HCT116 (cell line): ENCODE data around the gene LDLRAD4. TPM values are rescaled to one million over a fixed set of nuclear protein-coding genes. Genes with fewer than 3 reads are reported as not detected.

Experiments
- ATAC-seq: fragments of 200-7000 bp; cut with Tn5 transposase; 2 replicates; pipeline ENCODE4 v1.9.1; 2020; ENCODE audit warnings: mild to moderate bottlenecking, moderate library complexity
- BruUV-seq: library from RNA; stranded (reverse); fragments of 400-500 nt; replicated peaks from 2 replicates; lab custom pipeline; 2021; lab: Mats Ljungman, UMichigan
- CTCF ChIA-PET: fragments of 300-600 bp; sonication (Branson Sonifier 250); formaldehyde crosslinking; loops from one replicate; lab custom pipeline; 2021; ENCODE audit warnings: antibody characterized with exemption; lab: Charles Lee
- POLR2A ChIA-PET: fragments of 300-600, 350-600 bp; sonication (Branson Sonifier 250); formaldehyde crosslinking; loops from one replicate; lab custom pipeline; 2021; ENCODE audit warnings: antibody characterized with exemption; lab: Charles Lee
- RAD21 ChIA-PET, 2 experiments: fragments of 300-600 bp; sonication (Branson Sonifier 250); formaldehyde crosslinking; loops; one replicate each; lab custom pipeline; 2023; ENCODE audit warnings: low total read pairs in 2 of 2; ENCODE audit not compliant: uncharacterized antibody in 2 of 2, unreplicated experiment in 2 of 2, low non-redundant PET in 1 of 2; lab: Charles Lee
- DNase-seq: peaks from one replicate; pipeline ENCODE4 v3.0.0-alpha.2; 2010; ENCODE audit warnings: low read depth, low spot score
- H2AFZ ChIP-seq: fragments of 200-600 bp; shearing (Covaris generic), sonication (generic); 2 replicates; pipeline ENCODE4 v1.6.1; 2017; ENCODE audit warnings: low read depth, mixed run types, mixed read lengths, antibody characterized with exemption, low read length; ENCODE audit not compliant: poor library complexity, severe bottlenecking
- H3K27ac ChIP-seq: 2 replicates; pipeline ENCODE4 v1.5.1; 2012; ENCODE audit warnings: low read depth, low read length
- H3K27me3 ChIP-seq: fragments of 200-600 bp; sonication (generic); 2 replicates; pipeline ENCODE4 v1.6.1; 2016; ENCODE audit warnings: mixed run types, low read length, mixed read lengths; ENCODE audit not compliant: insufficient read depth
- H3K36me3 ChIP-seq, 2 experiments: fragments of 200-500 bp in 1 of 2; fragments of 200-600 bp in 1 of 2; sonication (Bioruptor generic) in 1 of 2; sonication (generic) in 1 of 2; 2 replicates each; pipeline versions ENCODE4 v1.5.1 to v1.6.1; 2014 to 2016; ENCODE audit warnings: low read length in 2 of 2, inconsistent platforms in 1 of 2, mixed read lengths in 1 of 2, mixed run types in 1 of 2; ENCODE audit not compliant: insufficient read depth in 2 of 2, control insufficient read depth in 1 of 2
- H3K4me1 ChIP-seq, 2 experiments: fragments of 200-600 bp in 1 of 2; sonication (generic) in 1 of 2; 2 replicates each; pipeline versions ENCODE4 v1.5.1 to v1.6.1; 2012 to 2017; ENCODE audit warnings: low read length in 2 of 2, inconsistent platforms in 1 of 2, mild to moderate bottlenecking in 1 of 2, mixed read lengths in 1 of 2, mixed run types in 1 of 2, moderate library complexity in 1 of 2; ENCODE audit not compliant: insufficient read depth in 2 of 2, control insufficient read depth in 1 of 2
- H3K4me2 ChIP-seq: fragments of 200-600 bp; sonication (generic); 2 replicates; pipeline ENCODE4 v1.6.1; 2017; ENCODE audit warnings: mixed run types, low read length, mixed read lengths
- H3K4me3 ChIP-seq, 2 experiments: fragments of 200-600 bp in 1 of 2; sonication (generic) in 1 of 2; replicated peaks in 1 of 2; 2 replicates each; pipeline ENCODE4 v1.5.1; 2011 to 2016; ENCODE audit warnings: low read length in 2 of 2, control low read depth in 1 of 2, low read depth in 1 of 2, mild to moderate bottlenecking in 1 of 2, mixed read lengths in 1 of 2, mixed run types in 1 of 2
- H3K79me2 ChIP-seq: fragments of 200-600 bp; sonication (generic); 2 replicates; pipeline ENCODE4 v1.6.1; 2017; ENCODE audit warnings: mild to moderate bottlenecking, mixed run types, low read length, moderate library complexity, mixed read lengths; ENCODE audit not compliant: insufficient read depth
- H3K9ac ChIP-seq: fragments of 200-600 bp; sonication (generic); 2 replicates; pipeline ENCODE4 v1.6.1; 2016; ENCODE audit warnings: low read length, mixed read lengths
- H3K9me2 ChIP-seq: fragments of 200-600 bp; sonication (generic), shearing (Covaris generic); 2 replicates; pipeline ENCODE4 v1.6.1; 2017; ENCODE audit warnings: mixed run types, mild to moderate bottlenecking, moderate library complexity; ENCODE audit not compliant: insufficient read depth
- H3K9me3 ChIP-seq, 2 experiments: fragments of 200-500 bp in 1 of 2; fragments of 200-600 bp in 1 of 2; sonication (Bioruptor generic) in 1 of 2; sonication (generic) in 1 of 2; 2 replicates each; pipeline ENCODE4 v1.6.1; 2014 to 2017; ENCODE audit warnings: low read length in 2 of 2, mixed read lengths in 2 of 2, inconsistent platforms in 1 of 2, low read depth in 1 of 2, mild to moderate bottlenecking in 1 of 2, mixed run types in 1 of 2, moderate library complexity in 1 of 2; ENCODE audit not compliant: control insufficient read depth in 1 of 2, insufficient read depth in 1 of 2
- H4K20me1 ChIP-seq: fragments of 200-600 bp; sonication (generic), shearing (Covaris generic); 2 replicates; pipeline ENCODE4 v1.6.1; 2017; ENCODE audit warnings: mixed run types, mild to moderate bottlenecking, moderate library complexity; ENCODE audit not compliant: insufficient read depth
- ATF3 ChIP-seq: IDR thresholded peaks from 2 replicates; pipeline ENCODE4 v1.6.1; 2012
- EZH2 ChIP-seq: fragments of 200-600 bp; sonication (generic); IDR thresholded peaks from 2 replicates; pipeline ENCODE4 v1.6.1; 2017; ENCODE audit warnings: antibody characterized with exemption, mixed run types
- FOSL1 ChIP-seq: IDR thresholded peaks from 2 replicates; pipeline ENCODE4 v1.6.1; 2012; ENCODE audit warnings: low read depth
- POLR2A ChIP-seq: IDR thresholded peaks from 2 replicates; pipeline ENCODE4 v1.7.0; 2011; ENCODE audit warnings: borderline replicate concordance; ENCODE audit not compliant: insufficient read depth, insufficient read length; ENCODE audit errors: extremely low read depth
- POLR2AphosphoS5 ChIP-seq: IDR thresholded peaks from 2 replicates; pipeline ENCODE4 v1.6.1; 2011; ENCODE audit warnings: mild to moderate bottlenecking, low read depth, low read length, moderate library complexity
- RAD21 ChIP-seq: IDR thresholded peaks from 2 replicates; pipeline ENCODE4 v1.6.1; 2012; ENCODE audit warnings: low read depth, mild to moderate bottlenecking
- SP1 ChIP-seq: IDR thresholded peaks from 2 replicates; pipeline ENCODE4 v1.6.1; 2012; ENCODE audit warnings: low read depth
- SRF ChIP-seq: IDR thresholded peaks from 2 replicates; pipeline ENCODE4 v1.6.1; 2012; ENCODE audit warnings: low read depth
- YY1 ChIP-seq: IDR thresholded peaks from 2 replicates; pipeline ENCODE4 v1.6.1; 2011; ENCODE audit warnings: low read length, low read depth, moderate library complexity, mild to moderate bottlenecking; ENCODE audit not compliant: insufficient replicate concordance; ENCODE audit errors: extremely low read depth
- ZFX ChIP-seq: fragments of 450-650 bp; IDR thresholded peaks from 2 replicates; pipeline ENCODE4 v1.6.1; 2017
- ZNF274 ChIP-seq: fragments of 200-500 bp; sonication (Bioruptor generic); IDR thresholded peaks from 2 replicates; pipeline ENCODE4 v1.6.1; 2014; ENCODE audit warnings: mild to moderate bottlenecking, low read depth, low read length, inconsistent platforms
- intact Hi-C: fragments of 100-400 bp; cut with micrococcal nuclease; formaldehyde crosslinking; loops from 2 replicates; pipeline ENCODE4 v1.10.0; 2022
- total RNA-seq: library from RNA; stranded (reverse); gene quantifications from one replicate; pipeline ENCODE4 v1.2.1, GENCODE V29; 2021; ENCODE audit not compliant: unreplicated experiment
- TF ChIP-seq, protein P1 (sequence below), 3 experiments: fragments of 200-600 bp in 1 of 3; sonication (generic) in 1 of 3; IDR thresholded peaks in 2 of 3; conservative IDR thresholded peaks in 1 of 3; 2 replicates each; pipeline ENCODE4 v1.5.1; 2012 to 2017; ENCODE audit warnings: low read depth in 2 of 3, low read length in 2 of 3, antibody characterized with exemption in 1 of 3, borderline replicate concordance in 1 of 3, control low read depth in 1 of 3, mild to moderate bottlenecking in 1 of 3, mixed read lengths in 1 of 3, mixed run types in 1 of 3, moderate library complexity in 1 of 3; ENCODE audit not compliant: insufficient read depth in 1 of 3

LDLRAD4 gene
- total RNA-seq, 1 experiment from 2014 or later = 1.2 TPM

DNA sequence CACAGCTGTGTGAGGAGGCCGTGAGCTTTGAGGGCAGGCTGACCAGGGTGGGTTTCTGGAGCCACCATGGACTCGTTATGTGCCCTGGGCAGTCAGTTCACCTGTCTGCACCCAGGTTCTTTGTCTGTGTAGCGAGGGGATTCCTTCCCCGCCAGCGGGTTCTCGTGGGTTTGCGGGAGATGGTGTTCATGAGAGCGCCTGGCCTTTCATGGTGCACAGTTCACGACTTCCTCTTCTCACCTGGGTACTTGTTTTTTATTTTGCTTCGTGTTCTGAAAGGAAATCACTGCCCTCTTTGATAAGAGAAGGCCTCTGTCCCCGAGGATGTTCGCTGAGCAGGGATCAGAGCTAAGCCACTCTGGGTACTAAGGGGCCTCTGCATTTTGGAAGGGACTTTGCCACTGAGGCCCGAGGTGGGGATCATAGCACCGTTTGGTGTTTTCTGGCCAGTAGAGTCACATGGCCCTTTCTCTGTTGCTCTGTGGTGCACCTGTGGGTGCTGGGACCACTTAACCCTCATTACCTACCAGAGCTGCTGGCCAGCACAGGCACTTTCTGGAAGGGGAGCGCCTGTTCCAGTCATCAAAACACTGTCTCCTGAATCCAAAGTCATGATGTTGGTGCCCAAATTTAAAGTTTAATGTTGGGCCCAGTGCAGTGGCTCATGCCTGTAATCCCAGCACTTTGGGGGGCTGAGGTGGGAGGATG lies 78.5 kb downstream of the LDLRAD4 start:
- H3K79me2 ChIP-seq = no peaks in the 10 kb centered on the region
- H3K4me2 ChIP-seq = no peak overlapping the region
- H3K27me3 ChIP-seq = peaks cover 17% of the 10 kb centered on the region; the same call in 1 of the 2 replicates
- ChIA-PET RAD21 (no interaction called here), POLR2A (no interaction called here), CTCF (no interaction called here)
- H2AFZ ChIP-seq = no peak overlapping the region
- ATAC-seq (no peak), DNase-seq (no peak)
- BruUV-seq = no TSS peak
- no peaks in the 10 kb centered on the region for H3K36me3 ChIP-seq
- no peak overlapping the region for H3K27ac ChIP-seq
- H3K4me1 ChIP-seq = no peaks in the 10 kb centered on the region
- no peaks in the 10 kb centered on the region for H4K20me1 ChIP-seq
- no peaks in the 10 kb centered on the region for H3K9me2 ChIP-seq
- TF ChIP-seq YY1 (no peak), RAD21 (no peak), ZFX (no peak), ZNF274 (no peak), ATF3 (no peak), POLR2A (no peak), SRF (no peak), EZH2 (no peak), POLR2AphosphoS5 (no peak), FOSL1 (no peak), SP1 (no peak)
- TF ChIP-seq, protein P1, sequence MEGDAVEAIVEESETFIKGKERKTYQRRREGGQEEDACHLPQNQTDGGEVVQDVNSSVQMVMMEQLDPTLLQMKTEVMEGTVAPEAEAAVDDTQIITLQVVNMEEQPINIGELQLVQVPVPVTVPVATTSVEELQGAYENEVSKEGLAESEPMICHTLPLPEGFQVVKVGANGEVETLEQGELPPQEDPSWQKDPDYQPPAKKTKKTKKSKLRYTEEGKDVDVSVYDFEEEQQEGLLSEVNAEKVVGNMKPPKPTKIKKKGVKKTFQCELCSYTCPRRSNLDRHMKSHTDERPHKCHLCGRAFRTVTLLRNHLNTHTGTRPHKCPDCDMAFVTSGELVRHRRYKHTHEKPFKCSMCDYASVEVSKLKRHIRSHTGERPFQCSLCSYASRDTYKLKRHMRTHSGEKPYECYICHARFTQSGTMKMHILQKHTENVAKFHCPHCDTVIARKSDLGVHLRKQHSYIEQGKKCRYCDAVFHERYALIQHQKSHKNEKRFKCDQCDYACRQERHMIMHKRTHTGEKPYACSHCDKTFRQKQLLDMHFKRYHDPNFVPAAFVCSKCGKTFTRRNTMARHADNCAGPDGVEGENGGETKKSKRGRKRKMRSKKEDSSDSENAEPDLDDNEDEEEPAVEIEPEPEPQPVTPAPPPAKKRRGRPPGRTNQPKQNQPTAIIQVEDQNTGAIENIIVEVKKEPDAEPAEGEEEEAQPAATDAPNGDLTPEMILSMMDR (IDR thresholded peaks at IDR 0.05 in 2 of 3, conservative IDR thresholded peaks at IDR 0.05 in 1 of 3; ENCODE audit: borderline replicate concordance in 1 of 3, insufficient read depth in 1 of 3, low read depth in 2 of 3, low read length in 2 of 3) = no peak
- H3K4me3 ChIP-seq = no peak overlapping the region
- intact Hi-C loops = loop anchor here (10.0 kb wide), 1 partner anchor 58 kb away; no protein-coding TSS in a partner anchor
- H3K9me3 ChIP-seq = no peaks in the 10 kb centered on the region
- no peak overlapping the region for H3K9ac ChIP-seq
